Spinal cord (tissue), 10 donors: ENCODE data around the gene ALDH3B2. TPM values are rescaled to one million over a fixed set of nuclear protein-coding genes. Genes with fewer than 3 reads are reported as not detected.

Experiments used
- DNase-seq, 6 donors: peaks; one replicate each; pipeline versions ENCODE4 v3.0.0 to v3.0.0-alpha.2; 2013 to 2015; ENCODE audit warnings: low spot score in 6 of 6, low read depth in 4 of 6
- H3K27ac ChIP-seq: one replicate; pipeline ENCODE4 v1.5.1; 2013; ENCODE audit warnings: low read depth, low read length, control low read depth
- H3K27me3 ChIP-seq: one replicate; pipeline ENCODE4 v1.6.1; 2013; ENCODE audit warnings: low read length; ENCODE audit not compliant: control insufficient read depth, insufficient read depth
- H3K36me3 ChIP-seq: one replicate; pipeline ENCODE4 v1.6.1; 2013; ENCODE audit warnings: low read length; ENCODE audit not compliant: control insufficient read depth, insufficient read depth
- H3K4me1 ChIP-seq: one replicate; pipeline ENCODE4 v1.6.1; 2013; ENCODE audit warnings: low read length; ENCODE audit not compliant: control insufficient read depth, insufficient read depth
- H3K4me3 ChIP-seq: one replicate; pipeline ENCODE4 v1.5.1; 2013; ENCODE audit warnings: low read depth, low read length, control low read depth
- H3K9me3 ChIP-seq: one replicate; pipeline ENCODE4 v1.6.1; 2013; ENCODE audit warnings: low read length; ENCODE audit not compliant: control insufficient read depth, insufficient read depth
- WGBS: methylation state at CpG from one replicate; pipeline ENCODE4 v1.1.5; 2013; ENCODE audit warnings: missing lambda C conversion rate; ENCODE audit not compliant: insufficient coverage; 5-methylcytosine and 5-hydroxymethylcytosine counted together
- polyA plus RNA-seq, 2 donors: library from polyadenylated mRNA; unstranded; fragments of 120-200 nt; gene quantifications; one replicate each; pipeline ENCODE4 v1.2.1, GENCODE V29; 2013; ENCODE audit not compliant: insufficient read length in 2 of 2
- small RNA-seq: library from RNA; depleted of rRNA; stranded (forward); fragments of <200 nt; gene quantifications from one replicate; pipeline ENCODE3, GENCODE V24; 2014; ENCODE audit warnings: low replicate concordance
- total RNA-seq, 2 donors: library from RNA; depleted of rRNA in 1 of 2; stranded (reverse); fragments of 120-200 nt in 1 of 2; fragments of >200 nt in 1 of 2; gene quantifications; one replicate each; pipeline versions ENCODE4 v1.2.3 to v1.2.4, GENCODE V29; 2013 to 2014
- donor health status: healthy.

ALDH3B2 gene
- total and polyA plus RNA-seq, 4 donors = not detected

DNA sequence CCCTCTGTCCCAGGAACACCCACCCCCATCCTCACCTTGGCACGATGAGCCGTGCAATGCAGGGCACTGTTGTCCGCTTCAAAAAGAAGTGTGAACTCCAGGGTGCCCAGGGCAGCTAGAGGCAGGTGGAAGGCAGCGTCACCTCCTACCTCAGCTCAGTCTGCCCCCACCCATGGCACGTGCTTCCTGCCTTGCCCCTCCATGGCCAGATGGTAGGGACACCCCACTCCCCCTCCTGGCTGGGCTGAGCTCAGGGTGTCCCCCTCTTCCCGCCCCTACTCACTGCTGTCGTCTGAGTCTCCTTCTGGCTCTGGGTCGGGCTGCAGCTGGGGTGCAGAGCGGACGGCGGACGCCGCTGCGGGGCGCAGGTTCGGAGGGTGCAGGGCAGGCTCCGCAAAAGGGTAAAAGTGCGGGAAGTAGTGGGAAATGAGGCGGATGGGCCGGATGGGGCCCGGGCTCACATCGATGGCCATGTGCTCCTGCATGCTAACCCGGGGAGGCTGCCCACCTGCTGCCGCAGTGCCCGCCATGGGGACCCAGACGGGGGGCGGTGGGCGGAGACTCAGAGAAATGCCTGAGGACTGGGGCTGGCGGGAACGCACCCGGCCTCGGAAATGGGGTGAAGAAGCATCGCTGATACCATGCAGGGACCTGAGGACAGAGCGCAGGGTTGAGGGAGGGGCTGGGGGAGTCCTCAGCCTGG, 58.5 kb downstream of the ALDH3B2 start:
- Histone ChIP-seq H3K27me3 (peaks cover 5% of the 10 kb centered on the region), H3K4me3 (no peak overlapping the region), H3K27ac (no peak overlapping the region), H3K4me1 (peaks cover 17% of the 10 kb centered on the region), H3K9me3 (no peaks in the 10 kb centered on the region), H3K36me3 (peaks cover 31% of the 10 kb centered on the region)
- WGBS = 39% methylated on average over 31 of the region's 34 CpGs
- DNase-seq = no peak

DNA sequence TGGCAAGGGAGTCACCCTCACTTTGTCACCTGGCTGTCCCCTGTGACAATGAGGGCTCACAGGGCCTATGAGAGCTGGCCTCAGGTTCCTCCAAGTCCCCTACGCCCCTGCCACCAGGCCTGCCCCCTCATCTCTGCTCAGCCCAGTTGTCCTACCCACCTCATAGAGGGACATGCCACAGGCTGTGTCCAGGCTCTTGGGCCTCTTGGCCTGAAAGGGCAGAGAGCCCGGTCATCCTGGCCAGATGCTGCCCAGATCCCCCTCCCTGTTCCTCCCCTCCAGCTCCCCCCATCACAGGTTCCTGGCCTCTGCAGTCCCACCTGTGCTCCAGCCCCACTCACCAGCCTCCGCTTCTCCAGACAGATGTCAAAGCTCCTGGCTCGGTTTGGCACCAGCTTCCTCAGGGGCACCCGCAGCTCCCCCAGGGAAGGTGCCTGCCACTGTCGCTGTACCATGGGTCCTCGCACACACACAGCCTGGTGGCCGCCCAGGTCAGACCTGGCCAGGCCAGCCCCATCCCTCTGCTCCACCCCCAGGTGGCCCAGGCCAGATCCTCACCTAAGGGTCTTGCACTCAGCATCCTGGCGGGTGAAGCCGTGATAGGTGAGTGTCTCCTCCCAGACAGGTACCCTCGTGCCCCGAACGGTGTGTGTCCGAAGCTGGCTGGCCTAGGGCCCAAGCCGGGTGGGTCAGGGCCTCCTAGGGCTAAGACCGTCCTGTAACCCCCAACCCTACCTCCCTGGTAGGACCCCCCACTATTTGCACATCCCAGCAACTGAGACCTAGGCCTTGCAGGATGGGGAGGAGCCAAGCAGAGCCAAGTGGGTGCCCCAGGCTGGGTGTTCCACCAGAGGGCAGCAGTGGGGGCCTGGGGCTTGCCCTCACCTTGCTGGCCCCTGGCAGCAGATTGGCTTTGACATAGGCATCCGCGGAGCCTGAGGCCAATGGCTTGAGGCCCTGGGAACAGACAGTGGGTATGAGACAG, 59.4 kb downstream of the ALDH3B2 start:
- WGBS = 88% methylated on average over 17 of the region's 18 CpGs

DNA sequence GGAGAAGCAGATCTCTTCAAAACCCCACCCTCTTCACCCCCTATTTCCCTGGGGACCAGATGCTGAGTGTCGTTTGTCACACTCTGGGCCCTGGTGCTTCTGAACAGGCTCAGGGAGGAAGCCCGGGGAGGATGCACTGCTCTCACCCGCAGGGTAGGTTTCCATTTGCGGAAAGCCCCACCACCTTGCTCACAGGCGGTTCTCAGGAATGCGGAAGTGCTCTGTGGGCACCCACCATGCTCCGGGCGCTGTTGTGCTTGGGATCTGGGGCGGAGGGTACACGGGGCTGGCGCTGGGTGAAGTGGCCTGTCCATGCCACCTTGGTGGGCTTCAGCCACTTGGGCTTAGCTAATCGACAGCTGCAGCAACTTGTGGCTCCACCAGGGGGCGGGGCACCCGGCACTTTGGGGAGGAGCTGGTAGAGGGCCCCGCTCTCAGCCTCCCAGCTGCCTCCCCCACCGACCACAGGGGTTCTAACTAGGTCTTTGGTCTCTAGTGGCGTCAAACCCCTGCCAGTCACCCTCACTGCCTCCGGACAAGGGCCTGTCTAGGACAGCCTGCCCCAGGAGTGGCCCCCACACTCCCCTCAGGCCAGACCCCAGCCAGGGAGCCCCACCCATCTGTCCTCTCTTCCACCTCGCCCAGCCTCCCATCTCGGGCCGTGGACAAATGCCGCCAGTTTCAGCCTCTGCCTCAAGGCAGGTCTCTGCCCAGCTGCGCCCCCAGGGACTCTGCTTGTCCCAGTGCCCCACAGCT, 60.3 kb downstream of the ALDH3B2 start:
- peak in 4 of 6 donors; percentile 7 to 68 (median 38) for DNase-seq
- Histone ChIP-seq H3K9me3 (no peaks in the 10 kb centered on the region), H3K27me3 (peaks cover 5% of the 10 kb centered on the region), H3K4me1 (peaks cover 17% of the 10 kb centered on the region), H3K4me3 (no peak overlapping the region), H3K36me3 (peaks cover 44% of the 10 kb centered on the region), H3K27ac (peak overlapping the region; percentile 3)
- 31% methylated on average over 21 of the region's 23 CpGs for WGBS

More for the DNA sequence above, 59.4 kb downstream of the ALDH3B2 start:
- Histone ChIP-seq H3K4me1 (peaks cover 17% of the 10 kb centered on the region), H3K36me3 (peaks cover 39% of the 10 kb centered on the region), H3K4me3 (no peak overlapping the region), H3K9me3 (no peaks in the 10 kb centered on the region), H3K27ac (no peak overlapping the region), H3K27me3 (peaks cover 5% of the 10 kb centered on the region)
- DNase-seq = no peak

DNA sequence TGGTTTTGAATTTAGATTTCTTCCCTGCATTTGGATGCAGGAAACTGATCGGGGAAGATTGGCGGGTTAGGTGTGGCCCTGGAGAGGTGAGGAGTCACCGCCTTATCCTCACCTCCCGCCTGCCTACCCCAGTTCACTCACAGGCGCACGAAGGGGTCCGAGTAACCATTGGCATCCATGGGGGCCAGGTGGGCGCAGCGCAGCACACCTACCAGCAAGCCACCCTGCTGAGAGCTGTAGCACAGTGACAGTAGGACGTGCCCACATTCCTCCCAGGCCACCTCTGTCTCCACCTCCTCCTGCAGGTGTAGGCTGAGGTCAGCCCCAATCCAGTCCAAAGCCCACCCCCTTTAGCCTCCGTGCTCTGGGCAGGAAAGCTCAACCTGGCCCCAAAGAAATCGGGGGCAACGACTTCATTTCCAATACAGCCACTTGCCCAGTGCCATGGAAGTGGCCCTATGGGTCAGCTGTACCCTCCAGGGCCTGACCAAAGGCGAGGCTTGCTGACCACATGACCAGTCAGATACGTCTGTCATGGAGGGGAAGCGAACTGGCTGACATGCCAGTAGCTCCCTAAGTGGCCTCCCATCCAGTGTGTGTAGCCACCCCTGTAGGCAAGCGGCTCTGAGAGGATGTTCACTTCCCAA, 61.0 kb downstream of the ALDH3B2 start:
- H3K27me3 ChIP-seq = peaks cover 5% of the 10 kb centered on the region
- no peak overlapping the region for H3K27ac ChIP-seq
- H3K4me3 ChIP-seq = no peak overlapping the region
- H3K9me3 ChIP-seq = no peaks in the 10 kb centered on the region
- peaks cover 49% of the 10 kb centered on the region for H3K36me3 ChIP-seq
- WGBS = 85% methylated on average over 17 of the region's 17 CpGs
- no peak for DNase-seq
- H3K4me1 ChIP-seq = peaks cover 18% of the 10 kb centered on the region

DNA sequence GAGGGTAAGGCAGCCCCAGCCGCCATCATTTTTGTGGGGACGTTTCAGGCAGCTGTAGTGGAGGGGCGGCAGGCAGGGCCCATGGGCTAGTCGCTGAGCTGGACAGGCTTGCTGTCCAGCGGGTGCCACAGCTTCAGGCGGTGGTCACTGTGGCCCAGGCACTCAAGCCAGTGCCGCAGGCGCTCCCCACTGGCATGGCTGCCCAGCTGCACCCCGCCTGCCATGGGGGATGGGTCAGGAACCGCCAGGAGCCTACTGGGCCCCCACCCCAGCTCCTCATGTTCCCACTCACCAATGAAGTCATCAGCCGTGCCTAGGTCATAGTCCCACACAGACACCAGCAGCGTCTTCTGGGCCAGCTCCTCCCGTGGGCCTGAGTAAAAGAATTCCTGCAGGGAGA, 61.7 kb downstream of the ALDH3B2 start:
- Histone ChIP-seq H3K36me3 (peaks cover 51% of the 10 kb centered on the region), H3K4me3 (no peak overlapping the region), H3K27ac (no peak overlapping the region), H3K4me1 (peaks cover 25% of the 10 kb centered on the region), H3K27me3 (peaks cover 5% of the 10 kb centered on the region), H3K9me3 (no peaks in the 10 kb centered on the region)
- DNase-seq = no peak
- WGBS = 88% methylated on average over 12 of the region's 13 CpGs

Small RNA genes lying within 50 kb of the gene (small RNA-seq; reads per million reads assigned to genes)
- gene RPL37P2 = 0.16 reads per million

Other genes with a start within 250 kb of the ALDH3B2 start
- gene RPS6KB2, start 246.1 kb downstream of the ALDH3B2 start, total RNA-seq = 10 to 100 TPM; 14.2 to 35.4 TPM
- 10 to 100 TPM; 38.3 to 46.7 TPM for gene RPS6KB2, start 246.1 kb downstream of the ALDH3B2 start, polyA plus RNA-seq
- gene PTPRCAP, start 236.9 kb downstream of the ALDH3B2 start, total RNA-seq = 1 to 10 TPM in 1 of 2 donors, under 1 TPM in 1; 0.40 to 1.6 TPM
- gene PTPRCAP, start 236.9 kb downstream of the ALDH3B2 start, polyA plus RNA-seq = 1 to 10 TPM; 1.9 to 3.0 TPM
- 10 to 100 TPM; 27.8 to 64.1 TPM for gene CORO1B, start 231.1 kb downstream of the ALDH3B2 start, total RNA-seq
- gene CORO1B, start 231.1 kb downstream of the ALDH3B2 start, polyA plus RNA-seq = 10 to 100 TPM; 57.7 to 58.2 TPM
- gene GPR152, start 221.9 kb downstream of the ALDH3B2 start, total RNA-seq = not detected
- gene GPR152, start 221.9 kb downstream of the ALDH3B2 start, polyA plus RNA-seq = not detected
- gene CABP4, start 219.3 kb downstream of the ALDH3B2 start, total RNA-seq = under 1 TPM; 0.30 to 0.39 TPM
- under 1 TPM; 0.53 to 0.67 TPM for gene CABP4, start 219.3 kb downstream of the ALDH3B2 start, polyA plus RNA-seq
- gene TMEM134, start 205.4 kb downstream of the ALDH3B2 start, total RNA-seq = 10 to 100 TPM; 14.9 to 19.7 TPM
- 10 to 100 TPM; 48.8 to 69.0 TPM for gene TMEM134, start 205.4 kb downstream of the ALDH3B2 start, polyA plus RNA-seq
- gene AIP, start 191.6 kb downstream of the ALDH3B2 start, total RNA-seq = 10 to 100 TPM; 47.0 to 77.4 TPM
- gene AIP, start 191.6 kb downstream of the ALDH3B2 start, polyA plus RNA-seq = 10 to 100 TPM; 64.5 to 65.7 TPM
- gene PITPNM1, start 169.3 kb downstream of the ALDH3B2 start, total RNA-seq = 10 to 100 TPM; 34.0 to 48.6 TPM
- 100 to 1,000 TPM; 101 to 118 TPM for gene PITPNM1, start 169.3 kb downstream of the ALDH3B2 start, polyA plus RNA-seq
- 10 to 100 TPM in 1 of 2 donors, 1 to 10 TPM in 1; 8.7 to 27.5 TPM for gene CDK2AP2, start 166.5 kb downstream of the ALDH3B2 start, total RNA-seq
- 10 to 100 TPM; 51.1 to 53.2 TPM for gene CDK2AP2, start 166.5 kb downstream of the ALDH3B2 start, polyA plus RNA-seq
- under 1 TPM in 1 of 2 donors, not detected in 1; 0.22 TPM for gene CABP2, start 151.2 kb downstream of the ALDH3B2 start, total RNA-seq
- gene CABP2, start 151.2 kb downstream of the ALDH3B2 start, polyA plus RNA-seq = not detected
- 100 to 1,000 TPM; 241 to 756 TPM for gene GSTP1, start 90.8 kb downstream of the ALDH3B2 start, total RNA-seq
- gene GSTP1, start 90.8 kb downstream of the ALDH3B2 start, polyA plus RNA-seq = 100 to 1,000 TPM; 445 to 502 TPM
- 100 to 1,000 TPM; 144 to 219 TPM for gene NDUFV1, start 67.7 kb downstream of the ALDH3B2 start, total RNA-seq
- 100 to 1,000 TPM; 243 to 292 TPM for gene NDUFV1, start 67.7 kb downstream of the ALDH3B2 start, polyA plus RNA-seq
- 1 to 10 TPM; 2.6 to 6.8 TPM for gene NUDT8, start 44.7 kb downstream of the ALDH3B2 start, total RNA-seq
- gene NUDT8, start 44.7 kb downstream of the ALDH3B2 start, polyA plus RNA-seq = 1 to 10 TPM; 6.2 to 6.6 TPM
- not detected for gene TBX10, start 34.9 kb downstream of the ALDH3B2 start, total RNA-seq
- gene TBX10, start 34.9 kb downstream of the ALDH3B2 start, polyA plus RNA-seq = not detected
- gene ACY3, start 23.9 kb downstream of the ALDH3B2 start, total RNA-seq = 1 to 10 TPM in 1 of 2 donors, under 1 TPM in 1; 0.79 to 3.5 TPM
- 1 to 10 TPM; 2.3 to 6.0 TPM for gene ACY3, start 23.9 kb downstream of the ALDH3B2 start, polyA plus RNA-seq